ENCODE measurements around the gene OR52N1.

The OR52N1 gene

DNA sequence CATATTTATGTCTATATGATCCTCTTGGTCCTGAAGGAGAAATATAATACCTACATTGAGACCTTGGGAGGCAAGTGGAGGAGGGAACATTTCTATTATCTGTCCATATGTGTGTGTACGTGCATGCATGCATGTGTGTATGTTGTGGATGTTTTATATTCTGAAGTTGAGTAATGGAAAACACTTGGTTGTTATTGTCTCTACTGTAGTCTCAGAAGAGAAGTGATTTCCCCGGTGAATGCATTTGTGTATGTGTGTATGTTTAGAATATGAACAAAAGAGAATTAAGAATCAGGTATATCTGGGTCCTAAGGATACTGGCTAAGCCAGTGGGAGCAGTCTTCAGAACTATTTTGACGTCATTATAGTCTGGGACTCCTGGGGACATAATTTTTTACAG is at the start of gene OR52N1:
Gene OR52N1 (minus strand): TSS at position 101 of the 400 bp plus-strand sequence. CDS start 2,449 bp downstream, outside the sequence.
- DNase-seq (ENCODE audit: low spot score), result no peak

DNA sequence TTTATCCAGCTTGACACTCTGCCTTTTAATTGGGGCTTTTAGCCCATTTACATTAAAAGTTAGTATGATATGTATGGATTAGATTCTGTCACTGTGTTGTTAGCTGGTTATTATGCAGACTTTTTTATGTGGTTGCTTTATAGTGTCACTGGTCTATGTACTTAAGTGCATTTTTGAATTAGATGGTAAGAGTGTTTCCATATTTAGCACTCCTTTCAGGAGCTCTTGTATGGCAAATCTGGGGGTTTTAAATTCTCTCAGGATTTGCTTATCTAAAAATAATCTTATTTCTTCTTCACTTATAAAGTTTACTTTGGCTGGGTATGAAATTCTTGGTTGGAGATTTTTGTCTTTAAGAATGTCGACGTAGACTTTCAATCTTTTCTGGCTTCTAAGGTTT is 46.6 kb upstream of the OR52N1 start:
- DNase-seq (ENCODE audit: low spot score), result no peak

DNA sequence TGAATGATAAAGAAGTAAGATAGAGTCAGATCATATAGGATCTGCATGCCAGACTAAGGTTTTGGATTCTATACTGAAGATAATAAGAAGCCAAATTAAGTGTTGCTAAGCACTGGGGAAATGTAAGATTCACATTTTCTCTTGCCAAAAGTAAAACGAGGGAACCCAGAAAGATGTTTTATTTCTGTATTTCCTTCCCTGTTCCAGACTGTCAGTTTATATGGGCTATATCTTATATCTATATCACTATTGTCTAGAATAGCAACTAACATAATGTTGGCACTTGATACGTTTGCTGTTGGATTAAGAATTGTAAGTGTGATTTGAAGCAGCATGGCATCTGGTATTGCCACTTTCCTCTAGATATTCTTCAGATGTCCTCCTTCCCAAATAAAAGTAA is 42.4 kb upstream of the OR52N1 start:
- no peak for DNase-seq (ENCODE audit: low spot score)

DNA sequence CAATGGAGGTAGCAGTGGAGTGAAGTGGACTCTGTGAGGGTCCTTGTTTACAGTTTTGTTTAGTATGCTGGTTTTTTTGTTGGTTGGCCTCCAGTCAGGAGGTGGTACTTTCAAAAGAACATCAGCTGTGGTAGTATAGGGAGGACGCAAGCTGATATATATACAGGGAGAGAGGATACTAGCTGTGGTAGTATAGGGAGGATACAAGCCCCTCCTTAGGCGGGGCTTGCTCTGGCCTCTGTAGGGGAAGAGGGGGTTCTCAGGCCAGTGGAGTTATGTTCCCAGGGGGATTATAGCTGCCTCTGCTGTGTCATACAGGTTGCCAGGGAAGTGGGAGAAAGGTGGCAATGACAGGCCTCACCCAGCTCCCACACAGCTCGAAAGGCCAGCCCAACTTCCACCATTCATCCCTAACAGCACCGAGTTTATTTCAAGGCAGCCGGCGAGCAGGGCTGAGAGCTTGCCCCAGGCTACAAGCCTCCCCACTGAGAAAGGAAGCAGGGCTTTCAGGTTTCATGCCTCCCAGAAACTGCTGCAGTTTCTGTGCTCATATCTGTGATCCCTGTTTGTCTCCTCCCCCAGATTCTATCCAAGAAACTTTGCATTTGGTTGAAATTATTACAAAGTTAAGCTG is 40.2 kb upstream of the OR52N1 start:
- no peak for DNase-seq (ENCODE audit: low spot score)

DNA sequence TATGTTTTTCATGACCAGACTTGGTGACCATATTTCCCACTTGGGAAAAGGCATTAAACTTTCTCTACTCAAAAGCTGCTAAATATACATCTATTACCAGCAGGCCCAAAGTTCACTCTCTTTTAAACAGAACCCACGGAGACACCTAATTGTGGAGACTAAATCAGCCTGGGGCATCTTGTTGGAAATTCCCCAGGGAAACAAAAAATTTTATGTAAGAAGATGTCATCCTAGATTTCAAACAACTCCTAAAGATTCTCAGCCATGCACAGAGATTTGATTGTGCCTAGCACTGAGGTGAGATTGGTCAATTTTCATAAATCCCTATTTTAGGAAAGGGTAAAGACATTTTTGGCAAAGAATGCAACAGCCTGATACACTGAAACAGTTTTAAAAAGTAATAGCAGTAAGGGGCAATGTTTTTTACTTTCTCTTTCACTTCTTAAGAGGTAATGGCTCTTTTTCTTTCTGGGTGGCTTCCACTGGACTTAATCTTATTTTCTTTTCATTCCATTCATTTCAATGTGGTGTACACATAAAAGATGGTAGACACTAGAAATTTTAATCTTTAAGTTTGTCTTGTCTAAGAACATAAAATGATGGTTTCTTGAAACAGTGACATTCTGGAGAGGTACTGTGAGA is 27.3 kb upstream of the OR52N1 start:
- no peak for DNase-seq (ENCODE audit: low spot score)

DNA sequence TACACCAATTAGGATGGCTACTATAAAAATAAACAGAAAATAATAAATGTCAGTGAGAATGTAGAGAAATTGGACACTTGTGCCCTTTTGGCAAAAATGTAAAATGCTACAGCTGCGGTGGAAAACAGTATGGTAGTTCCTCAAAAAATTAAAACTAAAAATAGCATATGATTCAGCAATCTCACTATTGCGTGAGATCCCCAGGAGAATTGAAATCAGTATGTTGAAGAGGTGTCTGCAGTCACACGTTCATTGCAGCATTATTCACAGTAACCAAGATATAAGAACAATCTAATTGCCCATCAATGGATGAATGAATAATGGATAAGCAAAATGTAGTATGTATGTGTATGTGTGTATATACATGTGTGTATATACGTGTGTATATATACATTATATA is 24.5 kb upstream of the OR52N1 start:
- DNase-seq (ENCODE audit: low spot score), result no peak

DNA sequence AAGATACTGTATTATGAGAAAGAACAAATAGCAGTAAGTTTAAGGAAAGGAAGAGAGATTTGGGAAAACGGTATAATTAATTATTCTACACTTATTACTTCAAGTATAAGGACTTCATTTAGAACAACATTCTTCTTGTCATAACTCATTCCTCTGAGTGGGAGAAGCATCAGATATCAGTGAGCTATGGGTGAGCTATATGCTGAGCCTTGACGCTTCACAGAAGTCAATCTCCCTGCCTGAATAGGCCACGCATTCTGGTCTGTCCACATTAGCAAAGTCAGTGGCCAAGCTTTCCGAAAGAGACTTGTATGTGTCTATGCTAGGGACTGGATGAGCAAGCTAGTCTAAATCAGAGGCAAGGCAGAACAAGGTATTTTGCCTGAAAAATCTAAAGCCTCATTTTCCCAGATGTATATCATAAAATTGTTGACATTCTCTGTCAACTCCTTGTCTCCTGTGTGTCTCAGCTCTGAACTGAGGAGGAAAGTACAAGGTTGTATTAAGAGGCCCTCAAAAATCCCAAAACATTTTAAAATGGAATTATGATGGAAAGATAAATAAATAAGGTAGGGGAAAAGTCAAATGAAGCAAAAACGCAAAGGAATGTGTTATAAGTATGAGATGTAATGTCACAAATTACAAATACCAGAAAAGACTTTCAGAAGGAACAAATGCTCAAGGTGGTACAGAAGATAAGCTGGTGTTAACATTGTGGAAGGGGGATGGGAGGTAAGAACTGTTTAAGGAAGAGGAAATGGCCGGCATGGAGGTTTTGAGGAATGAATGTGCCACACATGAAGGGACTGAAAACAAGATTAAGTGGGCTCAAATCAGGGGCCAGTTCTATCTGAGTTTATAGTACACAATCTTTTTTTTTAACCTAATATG is 19.1 kb upstream of the OR52N1 start:
- peak; percentile 19 for DNase-seq (ENCODE audit: low spot score)

DNA sequence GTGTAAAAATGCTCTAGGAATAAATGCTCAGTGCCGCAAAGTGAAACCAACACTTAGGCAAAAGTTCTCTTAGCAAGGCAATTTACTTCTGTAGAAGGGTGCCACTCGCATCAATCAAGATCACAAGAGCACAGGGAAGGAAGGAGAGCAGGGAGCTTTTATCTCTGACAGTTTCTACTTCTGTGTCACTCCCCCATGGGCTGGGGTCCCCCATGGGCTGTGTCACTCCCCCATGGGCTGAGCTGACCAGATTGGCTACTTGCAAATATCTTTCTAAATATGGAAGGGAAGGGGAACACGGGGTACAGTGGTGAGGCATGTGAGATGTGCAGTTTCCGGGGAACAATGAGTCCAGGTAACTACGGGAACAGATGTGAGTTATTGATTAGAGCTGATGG is 18.1 kb upstream of the OR52N1 start:
- DNase-seq (ENCODE audit: low spot score), result peak; percentile 12

DNA sequence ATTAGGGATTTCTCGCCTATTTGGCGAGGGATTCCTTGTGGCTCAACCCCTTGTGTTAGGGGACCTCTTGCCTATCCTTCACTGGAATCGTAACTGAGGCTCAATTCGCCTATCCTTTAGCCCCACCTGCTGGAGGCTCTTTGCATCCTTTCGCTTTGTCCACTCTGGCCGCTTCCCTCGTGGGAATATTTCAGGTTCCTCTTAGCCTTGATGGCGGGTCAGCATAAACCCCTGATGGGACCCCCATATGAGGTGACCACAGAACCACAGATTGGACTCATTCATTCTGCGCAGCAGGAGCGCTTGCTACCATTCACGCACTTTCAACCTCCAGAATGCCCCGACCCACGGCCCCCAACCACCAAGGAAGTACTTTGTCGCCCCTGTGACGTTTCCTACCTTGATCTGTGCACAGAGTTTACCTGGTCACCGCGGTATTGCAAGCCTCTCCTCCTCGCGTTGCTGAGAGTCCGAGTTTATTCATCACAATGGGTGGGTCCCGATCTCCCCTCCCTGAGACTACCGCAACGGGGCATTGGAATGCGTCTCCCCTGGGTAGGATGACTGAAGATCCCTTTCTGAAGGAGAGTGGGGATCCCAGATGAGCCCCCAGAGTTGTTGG is 17.5 kb upstream of the OR52N1 start, which contains the start of gene OR52N2:
Gene OR52N2 (plus strand): TSS at position 425 of the 622 bp plus-strand sequence. CDS start 11,412 bp downstream, outside the sequence.
- peak; percentile 80 for DNase-seq (ENCODE audit: low spot score)

DNA sequence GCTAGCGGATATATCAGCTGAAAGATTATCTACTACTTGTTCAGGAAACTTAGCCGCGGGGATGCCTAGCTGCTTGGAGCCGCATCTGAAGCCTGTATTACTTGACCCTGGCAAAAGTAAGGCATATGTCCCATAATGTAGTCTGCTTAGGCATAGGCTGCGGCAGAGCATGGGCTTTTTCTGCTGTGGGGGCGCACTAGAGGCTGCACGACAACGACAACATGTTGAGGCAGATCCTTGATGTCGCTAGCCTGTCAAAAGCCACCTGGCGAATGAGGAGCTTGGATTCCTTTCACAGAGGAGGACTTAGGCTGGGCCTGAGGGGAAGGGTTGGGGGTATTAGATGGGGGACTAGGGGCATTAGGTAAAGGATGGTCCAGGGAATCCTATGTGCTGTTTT is 16.5 kb upstream of the OR52N1 start:
- DNase-seq (ENCODE audit: low spot score), result no peak

DNA sequence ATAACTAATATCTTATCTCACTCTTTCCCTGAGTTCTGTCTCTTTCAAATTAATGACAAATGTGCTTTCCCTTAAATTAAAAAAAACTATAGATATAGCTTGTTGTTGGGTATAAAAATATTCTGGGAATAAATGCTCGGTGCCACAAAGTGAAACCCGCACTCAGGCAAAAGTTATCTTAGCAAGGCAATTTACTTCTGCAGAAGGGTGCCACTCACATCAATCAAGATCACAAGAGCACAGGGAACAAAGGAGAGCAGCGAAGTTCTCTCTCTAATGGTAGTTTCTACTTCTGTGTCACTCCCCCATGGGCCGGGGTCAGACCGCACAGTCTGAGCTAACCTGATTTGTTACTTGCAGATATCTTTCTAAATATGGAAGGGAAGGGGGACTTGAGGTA is 12.9 kb upstream of the OR52N1 start:
- no peak for DNase-seq (ENCODE audit: low spot score)

DNA sequence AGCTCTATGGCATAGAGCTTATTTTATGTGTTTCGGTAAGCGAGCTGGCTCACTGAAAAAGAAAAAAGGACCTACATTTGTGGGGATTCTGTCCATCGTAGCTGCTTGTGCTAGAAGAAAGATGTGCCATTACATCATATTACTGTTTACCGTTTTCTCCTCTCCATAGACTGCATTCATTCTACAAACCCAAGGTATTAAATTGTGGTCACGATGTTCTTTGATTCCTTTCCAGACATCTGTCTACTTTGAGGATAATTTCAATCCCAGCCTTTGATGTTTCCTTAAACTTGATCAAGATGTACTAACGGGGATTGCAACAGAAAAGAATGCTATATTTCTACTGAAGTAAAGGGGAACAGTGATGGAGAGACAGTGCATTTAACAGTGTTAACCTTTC is 5.5 kb upstream of the OR52N1 start:
- no peak for DNase-seq (ENCODE audit: low spot score)

DNA sequence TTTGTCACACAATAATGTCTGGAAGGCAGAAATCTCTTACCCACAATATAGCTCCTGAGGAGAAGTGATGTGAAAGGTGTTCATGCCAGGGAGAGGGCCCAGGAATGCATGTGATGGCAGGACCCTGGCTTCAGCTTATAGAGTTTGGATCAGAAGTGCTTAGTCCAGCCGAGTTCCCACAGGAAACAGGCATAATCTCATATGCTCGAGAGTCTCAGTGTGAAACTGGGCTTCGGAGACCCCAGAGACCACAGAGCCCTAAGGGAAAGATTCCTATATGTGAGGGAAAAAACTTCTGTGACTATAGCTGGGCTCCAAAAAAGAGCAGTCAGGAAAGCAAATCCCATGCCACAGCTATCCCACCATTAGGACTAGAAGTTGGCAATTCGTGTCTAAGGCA is 7.8 kb downstream of the OR52N1 start, which contains the start of gene OR52N5:
Gene OR52N5 (minus strand): TSS at position 101 of the 400 bp plus-strand sequence. CDS start 4,721 bp downstream, outside the sequence.
- no peak for DNase-seq (ENCODE audit: low spot score)

DNA sequence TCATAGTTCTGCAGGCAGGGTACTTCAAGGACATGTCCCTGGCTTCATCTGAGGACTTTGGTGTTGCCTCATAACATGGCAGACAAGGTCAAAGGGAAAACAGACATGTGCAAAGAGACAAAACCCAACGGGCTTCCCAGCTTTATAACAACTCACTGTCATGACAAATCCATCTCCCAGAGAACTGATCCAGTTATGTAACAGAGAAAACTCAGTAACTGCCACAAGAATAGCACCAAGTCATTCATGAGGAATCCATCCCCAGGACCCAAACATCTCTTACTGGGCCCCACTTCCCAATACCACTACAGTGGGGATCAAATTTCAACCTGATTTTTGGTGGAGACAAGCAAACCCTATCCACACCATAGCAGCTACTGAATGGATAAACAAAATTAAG is 24.0 kb downstream of the OR52N1 start:
- DNase-seq (ENCODE audit: low spot score), result no peak

DNA sequence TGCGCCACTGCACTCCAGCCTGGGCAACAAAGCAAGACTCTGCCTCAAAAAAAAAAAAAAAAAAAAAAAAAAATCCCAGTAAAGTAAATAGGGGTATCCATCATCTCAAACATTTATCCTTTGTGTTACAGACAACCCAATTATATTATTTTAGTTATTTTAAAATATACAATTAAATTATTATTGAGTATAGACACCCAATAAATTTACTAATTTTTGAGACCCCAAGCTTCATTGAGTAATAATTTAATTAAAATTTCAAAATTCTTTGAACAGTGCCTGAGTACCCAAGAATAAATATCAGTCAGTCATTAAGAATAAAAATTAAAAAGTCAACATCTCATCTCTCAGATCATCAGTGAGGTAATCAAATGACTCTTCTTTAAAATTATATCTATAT is 37.1 kb downstream of the OR52N1 start, which contains the start of gene OR52N4:
Gene OR52N4 (plus strand): TSS at position 301 of the 400 bp plus-strand sequence. CDS start 498 bp downstream, outside the sequence.
- DNase-seq (ENCODE audit: low spot score), result no peak

DNA sequence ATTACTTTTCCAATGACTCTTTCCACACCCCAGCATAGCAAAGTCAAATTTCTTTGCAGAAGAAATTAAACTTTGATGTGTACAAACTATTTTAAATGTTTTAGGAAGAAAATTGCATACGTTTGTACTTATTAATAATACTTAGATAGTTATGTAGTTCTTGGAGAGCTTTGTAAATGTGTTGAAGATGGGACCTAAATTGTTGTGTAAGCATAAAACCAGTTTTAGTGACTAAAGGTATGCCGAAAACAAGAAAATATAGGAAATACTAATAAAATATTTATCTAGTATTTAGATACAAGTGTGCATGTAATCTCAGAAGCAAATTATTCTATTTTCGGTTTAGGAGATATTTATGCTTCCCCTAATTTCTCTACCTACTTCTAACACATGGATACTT is 41.2 kb downstream of the OR52N1 start:
- no peak for DNase-seq (ENCODE audit: low spot score)

DNA sequence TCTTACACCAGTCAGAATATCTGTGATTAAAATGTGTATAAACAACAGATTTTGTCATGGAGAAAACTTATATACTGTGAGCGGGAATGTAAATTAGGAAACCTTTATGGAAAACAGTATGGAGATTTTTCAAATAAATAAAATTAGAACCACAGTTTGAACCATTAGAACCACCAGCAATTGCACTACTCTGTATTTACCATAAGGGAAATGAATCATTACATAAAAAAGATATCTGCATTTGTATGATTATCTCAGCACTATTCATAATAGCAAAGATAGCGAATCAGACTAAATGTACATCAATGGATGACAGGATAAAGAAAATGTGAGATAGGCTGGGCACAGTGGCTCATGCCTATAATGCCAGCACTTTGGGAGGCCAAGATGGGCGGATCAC is 44.5 kb downstream of the OR52N1 start:
- DNase-seq (ENCODE audit: low spot score), result no peak

DNA sequence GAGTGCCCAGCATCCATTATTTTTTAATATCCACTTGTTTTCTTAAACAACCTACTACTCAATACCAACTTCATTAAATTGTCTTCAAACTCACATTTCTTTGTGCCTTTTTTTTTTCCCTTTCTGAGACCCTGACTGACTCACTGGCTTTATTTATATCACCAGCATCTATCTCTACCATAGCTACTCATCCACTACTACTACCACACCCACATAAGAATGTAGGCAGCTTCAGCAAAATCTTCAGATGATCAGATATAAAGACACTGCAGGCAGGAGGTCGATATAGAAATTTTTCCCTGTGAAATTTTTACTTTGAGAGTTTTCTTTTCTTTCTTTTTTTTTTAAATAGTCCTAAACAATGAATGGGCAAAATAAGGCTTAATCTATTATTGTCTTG is 52.6 kb downstream of the OR52N1 start:
- no peak for DNase-seq (ENCODE audit: low spot score)

DNA sequence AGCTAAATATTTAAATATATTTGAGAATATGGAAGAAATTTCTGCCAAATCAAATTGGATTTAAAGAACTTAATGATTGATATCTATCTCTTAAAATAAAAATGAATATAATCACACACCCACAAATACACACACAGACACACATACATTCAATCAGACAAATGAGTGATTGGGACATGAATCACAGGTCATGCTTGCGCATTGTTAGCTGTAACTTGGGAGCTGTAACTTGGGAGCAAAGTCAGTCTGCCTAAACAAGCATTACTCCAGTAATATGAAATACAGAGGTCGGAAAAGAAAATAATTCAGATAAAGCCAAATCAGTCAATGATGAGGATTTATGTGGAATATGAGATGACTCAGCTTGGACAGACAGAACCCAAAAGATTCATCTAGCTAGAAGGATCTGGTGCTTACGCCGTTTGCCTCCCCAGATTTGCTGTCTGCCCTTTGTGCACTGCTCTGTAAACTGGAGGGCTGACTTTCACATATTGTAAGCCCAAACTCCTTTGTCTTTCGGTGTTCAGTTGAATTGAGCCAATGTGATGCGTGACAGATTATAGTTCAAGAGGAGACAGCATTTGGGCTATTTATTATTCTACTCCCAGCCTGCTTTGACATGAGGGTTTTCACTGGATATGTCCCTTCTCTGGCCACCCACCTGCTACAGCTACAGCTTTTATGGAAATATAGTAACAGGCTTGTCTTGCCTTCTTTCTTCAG is 53.2 kb downstream of the OR52N1 start:
- DNase-seq (ENCODE audit: low spot score), result no peak

DNA sequence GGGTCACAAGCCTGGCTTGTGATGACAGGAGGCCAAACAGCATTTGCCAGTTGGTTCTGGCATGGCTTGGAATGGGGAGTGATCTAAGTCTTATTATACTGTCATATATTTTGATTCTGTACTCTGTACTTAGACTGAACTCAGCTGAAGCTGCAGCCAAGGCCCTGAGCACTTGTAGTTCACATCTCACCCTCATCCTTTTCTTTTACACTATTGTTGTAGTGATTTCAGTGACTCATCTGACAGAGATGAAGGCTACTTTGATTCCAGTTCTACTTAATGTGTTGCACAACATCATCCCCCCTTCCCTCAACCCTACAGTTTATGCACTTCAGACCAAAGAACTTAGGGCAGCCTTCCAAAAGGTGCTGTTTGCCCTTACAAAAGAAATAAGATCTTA is 54.0 kb downstream of the OR52N1 start:
- no peak for DNase-seq (ENCODE audit: low spot score)
